HuH-7 (cell line): Measurements from ENCODE around the gene ZCCHC3.
A peak's percentile ranks its signal among the peaks of the same experiment; 100 is the strongest.

ENCODE experiments used
- DNase-seq: peaks from one replicate; pipeline ENCODE4 v3.0.0; 2011; ENCODE audit warnings: low spot score

ZCCHC3 gene

DNA sequence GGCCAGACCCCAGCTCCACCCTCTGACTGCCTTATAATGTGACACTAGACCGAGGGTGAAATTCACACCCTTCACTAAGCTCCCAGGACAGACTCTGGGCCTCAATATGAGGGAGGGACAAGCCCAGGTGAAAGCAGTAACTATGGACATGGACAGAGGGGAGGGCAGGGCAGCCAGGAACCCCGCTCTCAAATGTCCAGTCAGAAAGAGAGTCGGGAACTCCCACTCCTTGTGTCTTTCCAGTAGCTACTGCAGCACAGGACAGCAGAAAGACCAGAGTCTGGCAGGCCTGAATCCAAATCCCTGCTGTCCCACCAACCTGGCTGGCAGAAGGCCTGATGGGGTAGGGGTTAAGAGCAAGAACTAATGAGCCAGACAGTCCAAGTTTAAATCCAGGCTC, 13.2 kb upstream of the ZCCHC3 start:
- DNase-seq: no peak

- DNase-seq: no peak
Measured at GRCh38 chr20:286508-286907, 10.9 kb upstream of the ZCCHC3 start.

DNA sequence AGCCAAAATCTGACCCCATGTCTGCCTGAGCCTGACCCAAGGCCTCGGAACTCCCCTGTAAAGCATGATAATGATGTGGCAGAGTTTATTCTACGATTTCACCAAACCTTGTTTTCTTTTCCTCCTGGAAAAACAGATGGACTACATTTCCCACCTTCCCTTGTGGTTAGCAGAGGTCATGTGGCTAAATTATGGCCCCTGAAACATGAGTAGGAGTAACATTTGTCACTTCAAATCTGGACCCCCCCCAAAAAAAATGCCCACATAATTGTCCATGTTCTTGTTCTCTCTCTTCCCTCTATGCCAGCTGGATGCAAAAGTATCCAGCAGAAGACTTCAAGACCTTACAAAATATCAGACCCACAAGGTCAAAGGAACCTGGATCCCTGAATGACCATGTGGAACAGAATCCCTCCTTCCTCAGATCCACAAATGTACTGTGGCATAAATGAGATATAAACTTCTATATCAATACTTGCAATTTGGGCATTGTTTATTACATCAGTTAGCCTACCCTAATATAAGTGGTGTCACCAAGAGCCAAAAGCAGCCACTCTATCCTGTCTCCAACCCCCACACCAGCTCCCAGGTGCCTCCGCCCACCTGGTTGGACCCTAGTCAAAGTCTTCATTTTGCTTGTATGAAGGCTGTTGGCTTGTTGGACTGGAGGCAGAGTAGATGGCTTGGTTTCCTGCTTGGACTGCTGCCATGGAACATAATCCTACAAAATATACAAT, 8.2 kb upstream of the ZCCHC3 start:
- no peak for DNase-seq

DNA sequence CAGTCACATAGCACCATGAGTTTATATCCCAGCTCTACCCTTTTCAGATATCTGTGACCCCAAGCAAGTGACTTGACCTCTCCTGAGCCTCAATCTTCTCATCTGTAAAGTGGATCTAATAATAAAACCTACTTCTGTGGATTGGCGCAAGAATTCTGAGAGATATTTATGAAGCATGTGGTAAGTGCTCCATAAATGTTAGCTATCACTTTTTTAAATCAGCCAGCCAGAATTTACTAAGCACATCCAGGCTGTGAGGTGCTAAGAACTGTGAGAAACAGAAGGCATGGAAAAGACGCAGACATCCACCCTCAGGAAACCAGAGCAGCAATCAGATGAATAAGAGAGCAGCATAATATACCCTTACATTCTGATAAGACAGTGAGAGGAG, 7.7 kb upstream of the ZCCHC3 start:
- DNase-seq: no peak

DNA sequence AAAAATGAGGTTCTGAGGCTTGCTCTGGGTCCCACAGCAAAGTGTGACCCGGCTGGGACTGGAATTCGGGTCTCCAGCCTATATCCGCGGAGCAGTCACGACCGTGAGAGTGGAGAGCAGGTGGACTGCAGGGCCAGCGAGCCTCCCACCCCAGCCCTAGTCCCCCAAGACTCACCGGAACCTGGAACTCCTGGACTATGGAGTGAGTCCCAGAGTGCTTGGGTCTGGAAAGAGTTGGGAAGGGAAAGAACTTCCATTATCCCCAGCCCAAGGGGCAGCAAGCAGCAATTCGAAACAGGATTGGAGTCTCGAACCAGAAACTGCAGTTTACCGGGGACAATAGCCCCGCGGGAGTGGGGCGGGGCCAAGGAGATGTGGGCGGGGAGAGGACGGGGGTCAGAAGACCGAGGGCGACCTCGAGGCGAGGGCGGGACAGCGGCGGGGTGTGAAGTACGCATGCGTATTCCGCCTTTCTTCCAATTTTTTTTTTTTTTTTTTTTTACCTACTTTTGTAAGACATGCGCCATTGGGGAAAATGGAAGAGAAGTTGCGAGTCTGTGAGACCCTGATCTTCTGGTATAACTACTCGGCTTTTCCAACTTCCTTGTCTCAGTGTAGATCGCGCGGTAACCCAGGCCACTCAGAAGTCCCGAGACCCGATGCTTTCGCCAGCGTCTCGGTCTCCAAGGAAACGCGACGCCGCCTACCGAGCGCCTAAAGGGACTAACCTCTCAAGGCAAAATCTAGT, 7.1 kb upstream of the ZCCHC3 start, which contains the start of gene C20orf96:
Gene C20orf96, minus strand, starts transcription at position 667 of the 748 bp plus-strand sequence. Its CDS starts 140 bp downstream, at position 527.
- peak; percentile 95 for DNase-seq

- no peak for DNase-seq
Measured at GRCh38 chr20:294602-295001, 2.8 kb upstream of the ZCCHC3 start.

GRCh38 chr20:295804-296203, 1.6 kb upstream of the ZCCHC3 start:
- DNase-seq: no peak

GRCh38 chr20:297925-298775, 780 bp downstream of the ZCCHC3 start:
- DNase-seq: peak; percentile 57

DNA sequence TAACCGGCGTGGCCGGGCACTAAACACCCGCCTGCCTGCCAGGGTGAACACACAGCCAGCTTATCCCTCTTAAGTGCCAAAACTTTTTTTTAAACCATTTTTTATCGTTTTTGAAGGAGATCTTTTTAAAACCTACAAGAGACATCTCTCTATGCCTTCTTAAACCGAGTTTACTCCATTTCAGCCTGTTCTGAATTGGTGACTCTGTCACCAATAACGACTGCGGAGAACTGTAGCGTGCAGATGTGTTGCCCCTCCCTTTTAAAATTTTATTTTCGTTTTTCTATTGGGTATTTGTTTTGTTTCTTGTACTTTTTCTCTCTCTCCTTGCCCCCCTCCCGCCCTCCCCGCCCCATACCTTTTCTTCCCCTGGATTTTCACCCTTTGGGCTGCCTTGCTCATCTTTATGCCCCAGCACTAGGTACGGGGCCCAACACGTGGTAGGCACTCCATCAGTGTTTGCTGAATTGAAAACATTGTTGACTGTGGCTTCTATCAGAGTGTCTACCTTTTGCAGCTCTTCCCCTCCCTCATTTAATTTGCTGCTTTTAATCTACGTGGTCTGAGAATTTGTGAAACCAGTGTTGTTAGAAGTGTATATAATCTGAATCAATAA, 1.5 kb downstream of the ZCCHC3 start:
- DNase-seq: no peak

DNA sequence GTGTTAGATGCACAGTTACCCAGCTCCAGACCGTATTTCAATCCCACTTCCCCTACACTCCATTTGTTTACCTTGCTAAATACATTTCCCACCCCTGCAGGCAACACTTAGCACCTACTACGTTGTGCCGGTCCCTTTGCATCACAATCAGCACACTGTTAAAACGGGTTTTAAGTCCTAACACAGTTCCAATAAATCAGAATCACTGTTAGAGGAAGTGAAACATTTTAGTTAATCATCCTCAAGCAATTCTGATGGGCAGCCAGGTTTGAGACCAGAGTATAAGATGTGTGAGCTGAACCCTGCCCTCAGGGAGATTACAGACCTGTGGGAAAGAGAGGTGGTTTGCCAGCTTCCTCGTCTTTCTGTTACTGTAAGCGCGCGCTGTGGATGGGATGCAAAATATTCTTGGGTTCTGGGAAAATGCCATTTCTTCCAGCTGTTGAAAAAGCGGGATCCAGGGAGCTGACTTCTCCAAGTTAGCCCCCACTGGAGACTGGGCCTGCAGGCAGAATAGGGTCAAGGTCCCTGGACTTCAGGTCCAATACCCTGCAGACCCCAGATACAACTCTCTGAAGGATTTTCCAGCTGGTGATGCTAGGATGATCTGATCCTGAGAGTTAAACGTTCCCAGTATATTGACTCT, 3.1 kb downstream of the ZCCHC3 start:
- DNase-seq: no peak

GRCh38 chr20:301886-302848, 4.8 kb downstream of the ZCCHC3 start:
- no peak for DNase-seq

- DNase-seq: no peak
Measured at GRCh38 chr20:305745-306144, 8.4 kb downstream of the ZCCHC3 start.

DNA sequence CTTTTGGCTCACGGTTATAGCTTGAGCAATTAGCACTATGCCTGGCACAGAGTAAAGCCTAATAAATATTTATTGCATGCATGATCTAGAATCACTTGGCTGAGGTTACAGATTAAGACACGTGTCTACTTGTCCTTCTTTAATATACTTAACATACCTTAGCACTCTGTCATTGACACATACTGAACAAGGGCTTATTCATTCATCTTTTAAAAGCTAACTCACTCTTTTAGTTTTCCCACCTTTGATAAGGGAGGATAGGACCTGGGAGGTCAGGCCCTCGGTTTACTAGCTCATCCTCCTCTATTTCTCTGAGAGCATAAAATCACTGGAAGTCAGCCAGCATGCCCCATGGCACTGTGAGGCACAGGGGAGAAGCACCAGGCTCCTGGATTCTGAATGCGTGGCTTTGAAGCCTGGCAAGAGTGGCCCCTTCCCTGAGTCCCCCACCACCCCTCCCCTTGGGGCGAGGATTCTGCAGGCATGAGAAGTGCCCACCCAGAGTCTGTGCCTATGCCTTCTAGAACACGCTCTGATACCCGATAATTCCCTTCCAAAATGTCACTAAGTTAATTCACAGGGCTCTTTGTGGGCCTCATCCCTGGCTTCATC, 11.2 kb downstream of the ZCCHC3 start:
- no peak for DNase-seq

- DNase-seq: no peak
Measured at GRCh38 chr20:309306-309840, 12.0 kb downstream of the ZCCHC3 start.

- peak; percentile 90 for DNase-seq
Measured at GRCh38 chr20:309841-310644, 12.7 kb downstream of the ZCCHC3 start.

GRCh38 chr20:310645-311044, 13.3 kb downstream of the ZCCHC3 start:
- DNase-seq: no peak

DNA sequence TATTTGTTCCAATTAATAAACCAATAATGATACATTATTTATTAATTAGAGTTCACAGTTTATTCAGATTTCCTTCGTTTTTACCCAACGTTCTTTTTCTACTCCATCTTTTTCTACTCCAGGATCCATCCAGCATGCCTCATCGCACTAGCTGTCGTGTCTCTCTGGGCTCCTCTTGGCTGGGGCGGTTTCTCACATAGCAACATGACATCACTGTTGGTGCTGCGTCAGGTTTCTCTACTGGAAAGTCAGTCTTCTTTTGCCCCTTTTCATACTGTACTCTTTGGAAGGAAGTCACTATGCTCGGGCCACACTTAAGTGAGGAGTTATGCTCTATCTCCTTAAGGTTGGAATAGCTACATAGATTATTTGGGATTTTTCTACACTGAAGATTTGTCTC, 14.2 kb downstream of the ZCCHC3 start:
- no peak for DNase-seq

DNA sequence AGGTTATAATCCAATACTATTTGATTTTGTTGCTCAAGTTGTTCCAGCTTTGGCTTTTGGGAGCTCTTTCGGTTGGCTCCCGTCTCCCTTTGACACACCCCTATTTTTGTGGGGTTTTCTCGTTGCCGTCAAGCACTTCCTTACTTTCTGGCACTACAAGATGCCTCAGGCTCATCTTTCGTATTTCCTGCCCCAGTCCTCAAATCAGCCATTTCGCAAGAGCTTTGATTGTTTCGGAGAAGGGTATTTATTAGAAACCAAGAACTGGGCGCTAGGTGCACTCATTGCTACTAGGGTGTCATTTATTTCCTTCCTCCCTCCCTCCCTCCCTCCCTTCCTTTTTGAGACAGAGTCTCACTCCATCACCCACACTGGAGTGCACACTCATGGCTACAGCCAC, 14.7 kb downstream of the ZCCHC3 start:
- no peak for DNase-seq

DNA sequence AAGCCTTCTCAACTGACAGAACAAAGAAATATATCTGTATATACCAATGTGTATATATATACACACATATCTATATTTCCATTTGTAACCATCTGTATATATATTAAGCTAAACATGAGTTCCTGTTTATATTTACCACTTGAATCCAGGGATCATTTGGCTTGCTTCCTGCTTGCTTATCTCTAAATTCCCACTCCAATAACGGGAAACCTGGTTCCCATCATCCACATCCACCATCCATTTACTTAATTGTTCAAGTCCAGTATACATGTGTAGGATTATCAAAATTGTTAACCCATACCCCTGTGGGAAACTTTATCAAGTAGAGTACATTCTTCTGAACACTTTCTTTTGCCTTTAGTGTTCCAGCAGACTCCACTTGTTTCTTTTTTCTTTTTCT, 15.5 kb downstream of the ZCCHC3 start:
- no peak for DNase-seq
